IMR-90 (cell line): Measurements from ENCODE around the gene RRP1B. TPM values are rescaled to one million over a fixed set of nuclear protein-coding genes. Genes with fewer than 3 reads are reported as not detected.

ENCODE experiments used
- ATAC-seq: fragments of 200-7000 bp; cut with Tn5 transposase; 2 replicates; pipeline ENCODE4 v1.9.1; 2020; ENCODE audit warnings: low read depth, mild to moderate bottlenecking, moderate library complexity
- BruUV-seq: library from RNA; stranded (reverse); fragments of 400-500 nt; replicated peaks from 2 replicates; lab custom pipeline; 2021; lab: Mats Ljungman, UMichigan
- CTCF ChIA-PET: fragments of 300-600 bp; formaldehyde crosslinking; extraction: SDS; loops from one replicate; lab custom pipeline; 2021; ENCODE audit warnings: antibody characterized with exemption; lab: Yijun Ruan, JAX
- POLR2A ChIA-PET: fragments of 300-600 bp; sonication (Branson Sonifier 250); formaldehyde crosslinking; loops from one replicate; lab custom pipeline; 2022; ENCODE audit warnings: antibody characterized with exemption; ENCODE audit not compliant: unreplicated experiment; lab: Charles Lee
- DNase-seq: peaks from one replicate; pipeline ENCODE4 v3.0.0; 2013
- H2AFZ ChIP-seq: replicated peaks from 2 replicates; pipeline ENCODE3; 2013; ENCODE audit warnings: low read length, mild to moderate bottlenecking; ENCODE audit not compliant: poor library complexity
- H2AK5ac ChIP-seq: 2 replicates; pipeline ENCODE4 v1.6.1; 2013; ENCODE audit warnings: low read depth, low read length, inconsistent platforms
- H2AK9ac ChIP-seq: replicated peaks from 2 replicates; pipeline ENCODE3; 2013; ENCODE audit warnings: mild to moderate bottlenecking, low read depth, low read length, moderate library complexity; ENCODE audit not compliant: poor library complexity
- H2BK120ac ChIP-seq: 2 replicates; pipeline ENCODE4 v1.6.1; 2013; ENCODE audit warnings: low read depth, low read length, inconsistent platforms
- H2BK15ac ChIP-seq: 3 replicates; pipeline ENCODE4 v1.6.1; 2013; ENCODE audit warnings: low read depth, low read length, inconsistent platforms
- H2BK20ac ChIP-seq: 2 replicates; pipeline ENCODE4 v1.6.1; 2013; ENCODE audit warnings: low read depth, mild to moderate bottlenecking, inconsistent platforms, low read length, moderate library complexity
- H2BK5ac ChIP-seq: 2 replicates; pipeline ENCODE4 v1.6.1; 2013; ENCODE audit warnings: mild to moderate bottlenecking, low read depth, low read length, inconsistent platforms; ENCODE audit not compliant: poor library complexity, severe bottlenecking
- H3K14ac ChIP-seq: replicated peaks from 2 replicates; pipeline ENCODE4 v1.6.1; 2013; ENCODE audit warnings: low read depth, low read length, inconsistent platforms
- H3K18ac ChIP-seq: 2 replicates; pipeline ENCODE4 v1.6.1; 2013; ENCODE audit warnings: low read depth, low read length, control low read depth
- H3K23ac ChIP-seq: 2 replicates; pipeline ENCODE4 v1.6.1; 2013; ENCODE audit warnings: low read depth, low read length, inconsistent platforms
- H3K27ac ChIP-seq: 2 replicates; pipeline ENCODE4 v1.5.1; 2013; ENCODE audit warnings: mild to moderate bottlenecking, control low read depth, low read length; ENCODE audit not compliant: insufficient read depth
- H3K27me3 ChIP-seq: 2 replicates; pipeline ENCODE4 v1.6.1; 2013; ENCODE audit warnings: low read length; ENCODE audit not compliant: control insufficient read depth, insufficient read depth
- H3K36me3 ChIP-seq: 2 replicates; pipeline ENCODE4 v1.6.1; 2013; ENCODE audit warnings: low read length, mixed read lengths; ENCODE audit not compliant: control insufficient read depth, insufficient read depth
- H3K4ac ChIP-seq: 2 replicates; pipeline ENCODE4 v1.6.1; 2013; ENCODE audit warnings: low read depth, low read length, inconsistent platforms
- H3K4me1 ChIP-seq: 2 replicates; pipeline ENCODE4 v1.6.1; 2013; ENCODE audit warnings: low read length, mixed read lengths; ENCODE audit not compliant: control insufficient read depth, insufficient read depth
- H3K4me2 ChIP-seq: 2 replicates; pipeline ENCODE4 v1.6.1; 2013; ENCODE audit warnings: low read depth, mild to moderate bottlenecking, control low read depth, low read length, moderate library complexity
- H3K4me3 ChIP-seq: 2 replicates; pipeline ENCODE4 v1.5.1; 2013; ENCODE audit warnings: low read depth, mild to moderate bottlenecking, control low read depth, low read length, moderate library complexity; ENCODE audit not compliant: insufficient read depth
- H3K56ac ChIP-seq: 2 replicates; pipeline ENCODE4 v1.6.1; 2013; ENCODE audit warnings: low read length, inconsistent platforms; ENCODE audit not compliant: insufficient read depth; ENCODE audit errors: extremely low read depth
- H3K79me1 ChIP-seq, 2 experiments: 2 replicates each; pipeline ENCODE4 v1.6.1; 2013; ENCODE audit warnings: low read length in 2 of 2, inconsistent platforms in 1 of 2, low read depth in 1 of 2
- H3K9ac ChIP-seq: 2 replicates; pipeline ENCODE4 v1.6.1; 2013; ENCODE audit warnings: low read depth, low read length, control low read depth
- H3K9me1 ChIP-seq: 2 replicates; pipeline ENCODE4 v1.6.1; 2013; ENCODE audit warnings: low read length, inconsistent platforms; ENCODE audit not compliant: insufficient read depth
- H3K9me3 ChIP-seq: 2 replicates; pipeline ENCODE4 v1.6.1; 2013; ENCODE audit warnings: low read length; ENCODE audit not compliant: control insufficient read depth, insufficient read depth
- H4K20me1 ChIP-seq: 2 replicates; pipeline ENCODE4 v1.6.1; 2013; ENCODE audit warnings: low read length, inconsistent platforms; ENCODE audit not compliant: insufficient read depth
- H4K5ac ChIP-seq: 2 replicates; pipeline ENCODE4 v1.6.1; 2013; ENCODE audit warnings: mild to moderate bottlenecking, low read depth, low read length, control low read depth
- H4K8ac ChIP-seq, 2 experiments: 2 replicates each; pipeline ENCODE4 v1.6.1; 2013; ENCODE audit warnings: low read depth in 2 of 2, low read length in 2 of 2, control low read depth in 1 of 2, inconsistent platforms in 1 of 2
- H4K91ac ChIP-seq: 2 replicates; pipeline ENCODE4 v1.6.1; 2013; ENCODE audit warnings: low read depth, low read length, inconsistent platforms; ENCODE audit not compliant: insufficient read depth
- BHLHE40 ChIP-seq: fragments of 150-350 bp; IDR thresholded peaks from 2 replicates; pipeline ENCODE4 v1.6.1; 2016; ENCODE audit warnings: mild to moderate bottlenecking, low read depth, low read length
- CEBPB ChIP-seq: IDR thresholded peaks from 2 replicates; pipeline ENCODE4 v1.6.1; 2012; ENCODE audit warnings: low read depth, low read length, improper control_type of control experiment
- CHD1 ChIP-seq: IDR thresholded peaks from 2 replicates; pipeline ENCODE4 v1.6.1; 2012; ENCODE audit warnings: low read depth, low read length, improper control_type of control experiment
- ELK1 ChIP-seq: fragments of 150-350 bp; IDR thresholded peaks from 2 replicates; pipeline ENCODE4 v1.6.1; 2016; ENCODE audit warnings: low read depth, mild to moderate bottlenecking, low read length, moderate library complexity, borderline replicate concordance
- FOS ChIP-seq: fragments of 150-350 bp; IDR thresholded peaks from 2 replicates; pipeline ENCODE4 v1.6.1; 2016; ENCODE audit warnings: low read depth, low read length
- MAFK ChIP-seq: IDR thresholded peaks from 2 replicates; pipeline ENCODE4 v1.6.1; 2012; ENCODE audit warnings: low read depth, low read length, improper control_type of control experiment
- MAZ ChIP-seq: IDR thresholded peaks from 2 replicates; pipeline ENCODE4 v1.6.1; 2012; ENCODE audit warnings: low read depth, mild to moderate bottlenecking, low read length, improper control_type of control experiment, moderate library complexity, borderline replicate concordance
- MXI1 ChIP-seq: IDR thresholded peaks from 2 replicates; pipeline ENCODE4 v1.6.1; 2012; ENCODE audit warnings: low read depth, mild to moderate bottlenecking, low read length, moderate library complexity, borderline replicate concordance
- NFE2L2 ChIP-seq: fragments of 150-350 bp; IDR thresholded peaks from 2 replicates; pipeline ENCODE4 v1.6.1; 2016; ENCODE audit warnings: low read depth, mild to moderate bottlenecking, low read length
- POLR2A ChIP-seq: IDR thresholded peaks from 2 replicates; pipeline ENCODE4 v1.6.1; 2012; ENCODE audit warnings: mild to moderate bottlenecking, low read depth, low read length
- RAD21 ChIP-seq: IDR thresholded peaks from 2 replicates; pipeline ENCODE4 v1.6.1; 2012; ENCODE audit warnings: low read length, improper control_type of control experiment
- RCOR1 ChIP-seq: IDR thresholded peaks from 2 replicates; pipeline ENCODE4 v1.6.1; 2012; ENCODE audit warnings: mild to moderate bottlenecking, low read length, improper control_type of control experiment; ENCODE audit not compliant: insufficient replicate concordance
- RFX5 ChIP-seq: IDR thresholded peaks from 2 replicates; pipeline ENCODE4 v1.8.0; 2012; ENCODE audit warnings: low read depth, mild to moderate bottlenecking, low read length, moderate library complexity
- SMC3 ChIP-seq: fragments of 150-350 bp; IDR thresholded peaks from 2 replicates; pipeline ENCODE4 v1.6.1; 2016; ENCODE audit warnings: low read depth, mild to moderate bottlenecking, antibody characterized with exemption, low read length, moderate library complexity
- USF2 ChIP-seq: fragments of 150-350 bp; IDR thresholded peaks from 2 replicates; pipeline ENCODE4 v1.6.1; 2017; ENCODE audit warnings: mild to moderate bottlenecking, antibody characterized with exemption, low read length, low read depth
- WGBS, 2 experiments: methylation state at CpG; one replicate each; pipeline versions ENCODE4 v1.1.5 to v1.1.7; 2013; ENCODE audit warnings: missing lambda C conversion rate in 2 of 2; ENCODE audit not compliant: insufficient read length in 1 of 2; ENCODE audit errors: extremely low coverage in 2 of 2; 5-methylcytosine and 5-hydroxymethylcytosine counted together
- dilution Hi-C: fragments of 300-500 bp; cut with HindIII; formaldehyde crosslinking; loops from one replicate; pipeline ENCODE4 v1.14.3; 2018; ENCODE audit warnings: low sequenced_read_pairs; ENCODE audit not compliant: unreplicated experiment
- in situ Hi-C: fragments of 300-500 bp; cut with MboI; formaldehyde crosslinking; loops from 3 replicates; pipeline ENCODE4 v1.14.3; 2019; ENCODE audit warnings: low sequenced_read_pairs, inconsistent platforms, mixed read lengths
- intact Hi-C: fragments of 100-400 bp; cut with micrococcal nuclease; formaldehyde crosslinking; loops from 2 replicates; pipeline ENCODE4 v1.10.0; 2022
- polyA plus RNA-seq, 3 experiments: library from polyadenylated mRNA; depleted of rRNA; stranded (reverse); fragments of >200 nt; gene quantifications; 2 replicates each; pipeline ENCODE4 v1.2.3, GENCODE V29; 2012; ENCODE audit warnings: low replicate concordance in 1 of 3
- total RNA-seq: library from RNA; depleted of rRNA; stranded (reverse); fragments of >200 nt; gene quantifications from 2 replicates; pipeline ENCODE4 v1.2.3, GENCODE V29; 2012
- TF ChIP-seq, protein P1 (sequence below): conservative IDR thresholded peaks from 2 replicates; pipeline ENCODE4 v1.5.1; 2012; ENCODE audit warnings: mild to moderate bottlenecking, low read depth, low read length, improper control_type of control experiment

Gene RRP1B
- total and polyA plus RNA-seq, 2 of the 4 experiments (the other 2 are of a cell fraction): 11.1 to 16.1 TPM

DNA sequence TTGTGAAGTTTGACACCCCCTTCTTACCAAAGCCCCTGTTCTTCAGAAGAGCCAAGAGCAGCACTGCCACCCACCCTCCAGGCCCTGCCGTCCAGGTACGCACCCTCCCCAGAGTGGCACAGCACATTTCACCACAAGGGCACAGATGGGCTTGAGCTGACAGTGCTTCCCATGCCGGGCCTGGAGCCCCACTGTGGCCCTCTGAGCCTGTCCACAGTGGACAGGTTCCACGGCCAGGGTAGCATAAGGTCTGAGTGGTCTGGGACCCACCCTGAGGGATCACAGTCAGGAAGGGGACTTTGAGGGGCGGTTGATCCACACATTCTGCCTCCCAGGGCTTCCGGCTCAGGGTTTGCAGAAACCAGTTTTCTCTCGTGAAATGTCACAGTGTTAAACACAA lies 31.0 kb downstream of the RRP1B start:
- H4K91ac ChIP-seq: no peak overlapping the region
- H2BK120ac ChIP-seq: no peak overlapping the region
- no peak overlapping the region for H3K4me3 ChIP-seq
- no peak overlapping the region for H3K9ac ChIP-seq
- H2BK5ac ChIP-seq: no peak overlapping the region
- no peaks in the 10 kb centered on the region for H3K27me3 ChIP-seq
- H3K9me3 ChIP-seq: no peaks in the 10 kb centered on the region
- H3K18ac ChIP-seq: no peak overlapping the region
- no peak overlapping the region for H3K4me2 ChIP-seq
- no peak overlapping the region for H3K56ac ChIP-seq
- no peaks in the 10 kb centered on the region for H4K20me1 ChIP-seq
- in situ Hi-C loops: no loop called here
- WGBS, 2 experiments: 100% methylated on average over 3 of the region's 7 CpGs; no CpG with 5 or more reads in 1 of the 2 experiments
- no peak for TF ChIP-seq BHLHE40
- TF ChIP-seq USF2: no peak
- TF ChIP-seq RAD21: no peak
- TF ChIP-seq RCOR1: no peak
- no peak for TF ChIP-seq MAFK
- TF ChIP-seq, protein P1, sequence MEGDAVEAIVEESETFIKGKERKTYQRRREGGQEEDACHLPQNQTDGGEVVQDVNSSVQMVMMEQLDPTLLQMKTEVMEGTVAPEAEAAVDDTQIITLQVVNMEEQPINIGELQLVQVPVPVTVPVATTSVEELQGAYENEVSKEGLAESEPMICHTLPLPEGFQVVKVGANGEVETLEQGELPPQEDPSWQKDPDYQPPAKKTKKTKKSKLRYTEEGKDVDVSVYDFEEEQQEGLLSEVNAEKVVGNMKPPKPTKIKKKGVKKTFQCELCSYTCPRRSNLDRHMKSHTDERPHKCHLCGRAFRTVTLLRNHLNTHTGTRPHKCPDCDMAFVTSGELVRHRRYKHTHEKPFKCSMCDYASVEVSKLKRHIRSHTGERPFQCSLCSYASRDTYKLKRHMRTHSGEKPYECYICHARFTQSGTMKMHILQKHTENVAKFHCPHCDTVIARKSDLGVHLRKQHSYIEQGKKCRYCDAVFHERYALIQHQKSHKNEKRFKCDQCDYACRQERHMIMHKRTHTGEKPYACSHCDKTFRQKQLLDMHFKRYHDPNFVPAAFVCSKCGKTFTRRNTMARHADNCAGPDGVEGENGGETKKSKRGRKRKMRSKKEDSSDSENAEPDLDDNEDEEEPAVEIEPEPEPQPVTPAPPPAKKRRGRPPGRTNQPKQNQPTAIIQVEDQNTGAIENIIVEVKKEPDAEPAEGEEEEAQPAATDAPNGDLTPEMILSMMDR: no peak
- TF ChIP-seq POLR2A: no peak
- TF ChIP-seq CHD1: no peak
- TF ChIP-seq CEBPB: no peak
- no peak for TF ChIP-seq RFX5
- TF ChIP-seq MAZ: no peak
- TF ChIP-seq FOS: no peak
- TF ChIP-seq MXI1: no peak
- no peak for TF ChIP-seq ELK1
- no peak for TF ChIP-seq SMC3
- no peak for TF ChIP-seq NFE2L2
- intact Hi-C loops: no loop called here
- no peaks in the 10 kb centered on the region; the same call in 1 of the 2 replicates for H3K9me1 ChIP-seq
- H3K36me3 ChIP-seq: peaks cover 75% of the 10 kb centered on the region
- dilution Hi-C loops: no loop called here
- H2BK15ac ChIP-seq: no peak overlapping the region
- CTCF ChIA-PET: no interaction called here
- no peak overlapping the region for H2AFZ ChIP-seq
- no peak overlapping the region for H2BK20ac ChIP-seq
- no peak overlapping the region for H4K5ac ChIP-seq
- DNase-seq (no peak), ATAC-seq (no peak)
- H4K8ac ChIP-seq: no peak overlapping the region
- H3K14ac ChIP-seq: no peak overlapping the region
- no peak overlapping the region for H3K23ac ChIP-seq
- H2AK9ac ChIP-seq: no peak overlapping the region
- no peak overlapping the region for H3K4ac ChIP-seq
- H3K79me1 ChIP-seq: 0 out of 4 replicates have a peak, but pooled peaks cover 0 to 3% of the 10 kb centered on the region in 2 experiments
- POLR2A ChIA-PET: no interaction called here
- no peak overlapping the region for H3K27ac ChIP-seq
- no TSS peak for BruUV-seq
- H2AK5ac ChIP-seq: no peak overlapping the region
- no peaks in the 10 kb centered on the region for H3K4me1 ChIP-seq
